ENCODE data around the gene KCTD2. TPM values are rescaled to one million over a fixed set of nuclear protein-coding genes. Genes with fewer than 3 reads are reported as not detected.

The KCTD2 gene
- total RNA-seq = 14.3 and 24.0 TPM in 2 replicates

GRCh38 chr17:75046407-75047289 lies at the start of gene KCTD2, which contains the start of gene ATP5PD:
KCTD2 (plus strand) TSS chr17:75047225; CDS start chr17:75047251, 26 bp downstream.
ATP5PD (minus strand) TSS chr17:75046969; CDS start chr17:75042650, 4,319 bp downstream.

DNA sequence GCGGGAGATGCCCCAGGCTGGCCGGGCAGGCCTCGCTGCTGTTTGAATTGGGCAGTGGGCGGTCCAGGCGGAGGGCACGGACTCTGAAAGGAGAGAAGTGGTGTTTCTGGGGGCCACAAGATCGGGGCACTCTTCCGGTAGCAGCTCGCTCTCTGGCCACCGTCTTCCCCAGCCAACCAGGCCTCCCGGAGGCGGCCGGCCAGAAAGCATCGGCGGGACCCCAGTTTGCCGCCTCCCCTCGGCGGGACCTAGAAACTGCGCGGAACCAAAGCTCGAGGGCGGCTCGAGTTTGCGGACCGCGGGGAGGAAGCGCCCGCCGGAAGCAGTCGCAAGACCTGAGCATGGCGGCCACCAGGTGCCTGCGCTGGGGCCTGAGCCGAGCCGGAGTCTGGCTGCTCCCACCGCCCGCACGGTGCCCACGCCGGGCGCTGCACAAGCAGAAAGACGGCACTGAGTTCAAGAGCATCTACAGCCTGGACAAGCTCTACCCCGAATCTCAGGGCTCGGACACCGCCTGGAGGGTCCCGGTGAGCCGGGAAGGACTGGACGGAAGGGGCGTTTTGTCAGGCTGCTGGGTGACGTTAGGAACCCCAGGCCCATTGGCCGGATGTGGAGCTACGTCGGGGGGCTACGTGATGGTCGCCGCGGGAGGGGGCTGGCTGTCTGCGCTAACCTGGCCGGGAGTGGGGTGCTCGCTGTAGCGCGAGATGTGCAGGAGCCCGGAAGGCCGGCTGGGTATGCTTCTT lies 34.5 kb upstream of the KCTD2 start, which contains the start of gene MRPL58:
MRPL58 (plus strand) TSS at position 325 of the 746 bp plus-strand sequence; CDS start at position 342, 17 bp downstream.

DNA sequence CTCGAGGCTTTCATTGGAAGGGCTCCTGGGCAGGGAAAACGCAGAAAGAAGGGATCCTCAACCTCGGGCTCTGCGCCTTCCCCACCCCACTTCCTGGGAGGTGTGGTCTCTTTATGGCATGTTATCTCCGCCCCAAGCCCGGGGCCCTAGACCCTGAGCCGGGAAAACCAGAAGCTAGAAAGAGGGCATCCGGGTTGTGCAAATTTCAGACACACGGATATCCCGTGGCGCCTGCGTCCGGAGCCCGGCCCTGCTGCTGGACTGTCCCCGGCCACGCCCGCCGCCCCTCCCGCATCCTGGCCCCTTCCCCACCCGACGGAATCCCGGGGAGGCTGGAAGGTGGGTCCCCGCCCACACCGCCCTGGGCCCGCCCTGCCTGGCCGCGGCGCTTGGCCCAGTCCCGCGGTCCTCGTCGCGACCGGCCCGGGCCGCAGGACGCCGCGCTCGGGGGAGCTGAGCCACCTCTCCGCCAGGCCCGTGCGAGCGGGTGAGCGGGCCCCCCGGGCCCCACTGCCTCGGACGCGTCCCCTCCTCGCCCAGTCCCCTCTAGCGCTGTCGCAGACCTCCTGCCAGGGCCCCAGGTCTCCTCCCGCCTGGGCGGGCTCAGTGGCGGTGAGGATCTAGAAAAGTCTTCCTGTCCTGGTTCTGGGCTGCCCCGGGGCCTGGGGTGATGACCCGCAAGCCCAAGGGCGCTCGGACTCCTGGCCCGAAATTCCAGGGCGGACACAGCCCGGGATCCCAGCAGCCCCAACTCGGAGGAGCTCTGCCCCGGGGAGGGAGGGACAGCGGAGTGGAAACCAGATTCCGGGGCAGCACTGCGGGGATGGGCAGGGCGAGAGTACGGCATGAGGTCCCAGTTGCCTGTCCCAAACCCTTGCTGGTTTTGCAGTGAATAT lies 40.8 kb downstream of the KCTD2 start, which contains the start of gene SLC16A5:
SLC16A5 (plus strand) TSS at position 397 of the 896 bp plus-strand sequence. CDS start 5,683 bp downstream, outside the sequence.

GRCh38 chr17:75109407-75110233 lies 62.6 kb downstream of the KCTD2 start, which contains the start of gene ARMC7:
ARMC7 (plus strand) TSS chr17:75109969; CDS start chr17:75110289, 320 bp downstream.

Other genes starting within 250 kb of the KCTD2 start
- gene GRIN2C, start 187.3 kb upstream of the KCTD2 start, total RNA-seq = 0.13 TPM in 1 of 2 replicates, not detected in the other
- 18.9 and 28.9 TPM in 2 replicates for gene FDXR, start 174.2 kb upstream of the KCTD2 start, total RNA-seq
- gene FADS6, start 153.6 kb upstream of the KCTD2 start, total RNA-seq = not detected in 2 replicates
- not detected in 2 replicates for gene USH1G, start 124.0 kb upstream of the KCTD2 start, total RNA-seq
- not detected in 2 replicates for gene OTOP2, start 123.0 kb upstream of the KCTD2 start, total RNA-seq
- not detected in 2 replicates for gene OTOP3, start 111.3 kb upstream of the KCTD2 start, total RNA-seq
- gene HID1, start 74.5 kb upstream of the KCTD2 start, total RNA-seq = 2.0 and 12.5 TPM in 2 replicates
- 40.6 and 49.3 TPM in 2 replicates for gene CDR2L, start 59.6 kb upstream of the KCTD2 start, total RNA-seq
- gene MRPL58, start 34.6 kb upstream of the KCTD2 start, total RNA-seq = 43.9 and 84.7 TPM in 2 replicates
- gene ATP5PD, start 256 bp upstream of the KCTD2 start, total RNA-seq = 152 and 176 TPM in 2 replicates
- 11.6 and 55.9 TPM in 2 replicates for gene SLC16A5, start 40.7 kb downstream of the KCTD2 start, total RNA-seq
- gene ARMC7, start 62.7 kb downstream of the KCTD2 start, total RNA-seq = 7.2 and 12.4 TPM in 2 replicates
- 177 and 214 TPM in 2 replicates for gene NT5C, start 84.5 kb downstream of the KCTD2 start, total RNA-seq
- 257 and 620 TPM in 2 replicates for gene JPT1, start 107.3 kb downstream of the KCTD2 start, total RNA-seq
- 91.0 and 101 TPM in 2 replicates for gene SUMO2, start 135.7 kb downstream of the KCTD2 start, total RNA-seq
- 26.6 and 57.5 TPM in 2 replicates for gene NUP85, start 158.5 kb downstream of the KCTD2 start, total RNA-seq
- 16.9 and 17.9 TPM in 2 replicates for gene GGA3, start 214.4 kb downstream of the KCTD2 start, total RNA-seq
- gene MRPS7, start 214.7 kb downstream of the KCTD2 start, total RNA-seq = 40.4 and 69.1 TPM in 2 replicates
- 19.2 and 27.3 TPM in 2 replicates for gene MIF4GD, start 224.0 kb downstream of the KCTD2 start, total RNA-seq
- gene SLC25A19, start 242.2 kb downstream of the KCTD2 start, total RNA-seq = 4.3 and 17.3 TPM in 2 replicates

All from mesangial cell (primary cell).